NCI-H524 treated with DMSO at 0.1 percent for 48 hours (cell line): ENCODE data around the gene CCDC116.
"Not testable (repeated sequence)": the region's sequence is repeated elsewhere in the genome, so short reads cannot be mapped to it uniquely, and the experiment has no call there.

Experiments used
- DNase-seq: peaks from one replicate; lab custom pipeline; 2025; lab: John Stamatoyannopoulos, UW

CCDC116 gene

DNA sequence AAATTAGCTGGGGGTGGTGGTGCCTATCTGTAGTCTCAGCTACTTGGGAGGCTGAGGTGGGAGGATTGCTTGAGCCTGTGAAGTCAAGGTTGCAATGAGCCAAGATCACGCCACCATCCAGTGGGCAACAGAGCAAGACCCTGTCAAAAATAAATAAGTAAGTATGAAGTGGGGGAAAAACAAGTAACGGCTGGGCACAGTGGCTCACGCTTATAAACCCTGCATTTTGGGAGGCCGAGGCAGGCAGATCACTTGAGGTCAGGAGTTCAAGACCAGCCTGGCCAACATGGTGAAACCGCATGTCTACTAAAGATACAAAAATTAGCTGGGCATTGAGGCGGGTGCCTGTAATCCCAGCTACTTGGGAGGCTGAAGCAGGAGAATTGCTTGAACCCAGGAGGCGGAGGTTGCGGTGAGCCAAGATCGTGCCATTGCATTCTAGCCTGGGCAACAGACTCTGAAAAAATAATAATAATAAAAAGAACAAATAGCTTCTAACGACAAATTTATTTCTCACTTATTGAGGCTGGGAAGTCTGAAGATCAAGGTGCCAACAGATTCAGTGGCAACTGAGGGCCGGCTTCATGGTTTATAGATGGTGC, 22.9 kb upstream of the CCDC116 start:
- not testable (repeated sequence) for DNase-seq

DNA sequence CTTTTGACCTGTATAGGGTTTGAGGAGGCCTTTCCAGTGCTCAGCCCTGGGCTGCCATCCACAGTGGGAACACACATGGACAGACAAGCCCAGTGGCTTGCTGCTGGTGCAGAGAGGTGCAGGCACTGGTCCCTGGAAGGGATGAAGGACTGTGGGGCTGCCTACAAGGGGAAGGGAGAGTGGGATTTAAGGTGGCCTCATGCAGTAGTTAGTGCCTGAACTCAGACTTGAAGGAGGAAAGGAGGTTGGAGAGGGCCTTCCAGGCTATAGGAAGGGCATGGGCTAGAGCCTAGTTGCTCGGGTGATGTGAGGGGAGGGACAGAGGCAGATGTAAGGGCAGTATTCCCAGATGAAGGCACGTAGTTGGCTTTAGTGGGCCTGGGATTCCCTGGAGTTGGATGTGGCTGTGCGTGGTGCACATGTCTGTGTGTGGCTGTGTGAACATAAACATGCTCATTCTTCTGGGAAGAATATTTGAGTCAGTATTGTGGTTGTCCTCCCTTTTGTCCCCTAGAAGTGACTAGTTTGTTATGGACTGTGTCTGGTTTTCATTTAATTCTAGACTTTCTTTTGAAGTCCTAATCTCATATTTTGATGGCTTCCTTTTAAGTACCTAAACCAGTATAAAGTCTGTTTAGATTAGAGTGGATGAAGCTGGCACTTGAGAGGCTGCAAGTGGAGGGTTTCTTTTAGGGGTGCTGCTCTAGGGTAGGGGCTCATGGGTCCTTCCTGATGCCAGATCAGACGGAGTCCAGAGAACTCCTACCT, 21.2 kb upstream of the CCDC116 start:
- no peak for DNase-seq

DNA sequence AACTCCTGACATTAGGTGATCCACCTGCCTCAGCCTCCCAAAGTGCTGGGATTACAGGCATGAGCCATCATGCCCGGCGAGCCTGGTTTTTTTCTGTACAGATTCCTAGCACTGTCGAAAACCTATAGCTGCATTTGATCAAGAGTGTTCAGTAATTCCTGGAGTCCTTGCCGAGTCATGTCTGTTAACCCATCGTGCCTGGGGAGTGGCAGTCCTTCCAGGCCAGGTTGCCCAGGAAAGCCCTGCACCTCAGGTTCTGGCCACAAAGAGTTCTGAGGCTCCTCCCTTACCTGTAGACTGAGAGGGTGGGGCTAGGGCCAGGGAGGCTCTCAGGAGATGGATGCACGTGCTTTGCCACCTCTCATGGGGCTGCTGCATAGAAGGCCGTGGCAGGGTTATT, 19.7 kb upstream of the CCDC116 start:
- no peak for DNase-seq

DNA sequence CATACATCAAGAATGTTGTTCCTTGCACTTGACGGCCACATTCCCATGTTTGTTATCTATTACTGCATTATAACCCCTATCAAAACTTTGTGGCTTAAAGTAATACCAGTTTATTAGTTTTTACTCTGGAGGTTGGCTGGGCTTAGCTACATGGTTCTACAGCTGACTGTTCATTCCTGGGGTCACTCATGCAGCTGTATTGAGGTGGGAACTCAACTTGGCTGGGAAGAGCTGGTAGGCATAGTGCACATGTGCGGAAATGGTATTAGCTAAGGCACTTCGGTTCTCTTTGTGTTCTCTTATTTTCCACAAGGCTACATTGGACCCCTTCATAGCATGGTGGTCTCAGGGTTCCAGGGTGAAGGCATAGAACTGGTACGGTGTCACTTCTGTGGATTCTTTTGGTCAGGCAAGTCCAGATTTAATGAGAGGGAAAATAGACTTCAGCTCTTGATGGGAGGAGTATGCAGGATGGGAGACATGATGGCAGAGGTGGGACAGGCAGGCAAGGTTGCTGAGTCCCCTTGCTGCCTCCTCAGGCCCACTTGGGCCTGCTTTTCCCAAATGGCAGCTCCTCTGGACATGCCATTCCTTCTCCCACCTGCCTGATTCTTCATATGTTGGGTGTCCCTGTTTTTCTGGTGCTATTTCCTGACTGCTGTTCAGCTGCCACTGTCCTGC, 18.9 kb upstream of the CCDC116 start:
- no peak for DNase-seq

DNA sequence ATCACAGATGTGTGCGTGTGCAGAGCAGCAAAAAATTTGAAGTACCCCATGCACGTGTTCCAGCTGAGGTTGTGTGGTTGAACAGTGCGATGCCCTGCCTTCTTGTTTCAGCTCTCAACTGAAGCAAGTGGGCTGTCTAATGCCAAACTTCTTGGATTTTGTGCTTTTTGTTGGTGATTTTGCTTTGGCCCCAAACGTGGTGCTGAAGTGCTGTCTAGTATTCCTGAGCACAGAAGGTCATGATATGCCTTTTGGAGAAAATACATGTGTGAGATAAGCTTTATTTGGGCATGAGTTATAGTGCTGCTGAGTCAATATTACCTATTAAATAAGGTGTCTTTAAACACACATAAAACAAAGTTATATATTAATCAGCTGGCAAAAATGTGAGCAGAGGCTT, 16.8 kb upstream of the CCDC116 start:
- no peak for DNase-seq

DNA sequence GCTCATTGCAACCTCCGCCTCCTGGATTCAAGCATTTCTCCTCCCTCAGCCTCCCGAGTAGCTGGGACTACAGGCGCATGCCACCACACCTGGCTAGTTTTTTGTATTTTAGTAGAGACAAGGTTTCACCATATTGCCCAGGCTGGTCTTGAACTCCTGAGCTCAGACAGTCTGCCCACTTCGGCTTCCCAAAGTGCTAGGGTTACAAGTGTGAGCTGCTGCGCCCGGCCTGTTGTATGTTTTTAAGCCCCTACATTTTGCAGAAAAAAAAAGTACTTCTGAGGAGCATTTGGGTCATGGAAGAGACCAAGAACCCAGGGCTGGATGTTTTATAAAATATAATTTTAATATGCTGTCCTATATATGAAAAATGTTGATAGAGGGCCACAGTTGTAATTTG, 15.2 kb upstream of the CCDC116 start:
- DNase-seq = not testable (repeated sequence)

DNA sequence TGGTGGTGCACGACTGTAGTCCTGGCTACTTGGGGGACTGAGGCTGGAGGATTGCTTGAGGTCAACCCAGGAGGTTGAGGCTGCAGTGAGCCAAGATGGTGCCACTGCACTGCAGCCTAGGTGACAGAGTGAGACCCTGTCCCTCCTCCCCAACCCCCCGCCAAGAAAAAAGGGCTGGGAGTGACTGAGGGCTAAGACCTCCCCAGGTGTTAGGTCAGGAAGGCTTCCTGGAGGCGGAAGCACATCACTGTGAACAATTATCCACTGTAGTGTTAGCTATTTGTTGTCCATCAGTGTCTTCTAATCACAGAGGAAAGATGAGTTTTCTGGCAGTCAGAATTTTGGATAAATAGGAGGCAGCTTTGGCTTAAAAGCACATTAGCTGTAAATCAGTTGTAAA, 11.5 kb upstream of the CCDC116 start:
- DNase-seq = no peak

DNA sequence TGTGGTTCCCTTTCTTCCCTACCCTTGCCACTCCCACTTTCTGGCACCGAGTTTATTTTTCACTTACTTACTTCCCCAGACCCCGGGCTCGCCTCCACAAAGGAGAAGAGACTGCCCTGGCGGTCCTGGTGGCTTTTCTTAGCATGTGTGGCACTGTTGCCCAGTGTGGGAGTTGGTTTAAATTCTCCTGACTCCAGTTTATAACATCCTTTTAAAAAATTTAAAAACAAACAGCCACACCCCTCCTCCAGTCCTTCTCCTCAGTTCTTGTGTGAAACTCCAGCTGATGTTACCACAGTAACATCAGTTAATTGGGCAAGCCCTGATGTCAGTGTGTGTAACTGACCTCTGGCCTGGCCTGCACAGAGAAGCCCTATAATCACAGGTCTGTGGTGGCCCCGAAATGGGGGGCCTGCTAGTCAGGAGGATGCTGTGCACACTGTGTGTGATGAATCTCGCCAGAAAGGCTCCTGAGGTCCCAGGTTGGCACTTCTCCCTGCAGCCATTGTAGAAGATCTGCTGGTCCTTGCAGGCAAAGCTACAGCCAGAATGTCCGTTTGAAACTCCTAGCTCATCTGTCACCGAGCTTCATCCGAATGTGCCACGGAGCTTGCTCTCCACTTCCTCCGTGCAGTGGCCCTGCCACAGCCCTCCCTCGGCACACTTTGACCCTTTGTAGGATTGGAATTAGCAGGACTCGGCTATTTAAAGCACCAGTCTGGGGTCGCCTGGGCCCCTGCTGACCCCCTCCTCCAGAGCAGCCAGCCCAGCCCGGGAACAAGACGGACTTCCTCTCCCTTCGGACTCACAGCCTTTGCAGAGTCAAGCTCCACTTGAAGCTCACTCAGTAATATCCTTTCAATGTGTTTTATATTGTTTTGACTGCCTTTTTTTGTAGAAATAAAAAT, 10.3 kb upstream of the CCDC116 start:
- DNase-seq = no peak

DNA sequence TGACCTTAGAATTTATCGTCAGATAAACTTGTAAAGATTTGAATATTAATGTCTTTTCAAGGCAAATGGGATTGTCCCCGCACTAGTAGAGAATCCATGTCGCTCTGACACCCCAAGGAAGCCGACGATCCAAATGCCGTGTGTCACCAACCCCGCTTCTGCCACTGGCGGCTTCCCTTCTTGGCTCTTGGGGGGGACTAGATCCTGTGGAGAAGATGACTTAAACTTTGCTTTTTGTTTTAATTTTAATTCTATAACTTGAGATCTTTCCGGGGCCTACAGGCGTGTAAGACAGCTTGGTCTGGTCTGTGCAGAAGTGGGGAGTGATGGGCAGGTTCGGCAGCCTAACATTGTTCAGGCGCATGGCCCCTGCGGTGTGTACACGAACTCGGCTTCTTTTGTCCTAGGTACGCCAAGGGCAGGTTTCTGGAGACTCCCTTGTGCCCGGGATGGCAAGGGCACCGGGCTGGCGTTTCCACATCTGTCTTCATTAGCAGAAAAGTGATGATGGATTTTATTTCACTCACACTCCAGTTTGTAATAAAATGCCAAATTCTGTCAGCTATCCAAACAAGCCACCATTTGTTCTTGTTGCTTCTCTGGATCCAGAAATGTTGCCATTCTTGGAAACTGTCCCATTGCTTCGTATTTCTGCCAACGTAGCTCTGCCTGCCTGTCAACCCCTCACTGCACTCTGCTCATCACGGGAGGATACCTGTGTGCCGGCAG, 9.5 kb upstream of the CCDC116 start:
- DNase-seq = no peak

DNA sequence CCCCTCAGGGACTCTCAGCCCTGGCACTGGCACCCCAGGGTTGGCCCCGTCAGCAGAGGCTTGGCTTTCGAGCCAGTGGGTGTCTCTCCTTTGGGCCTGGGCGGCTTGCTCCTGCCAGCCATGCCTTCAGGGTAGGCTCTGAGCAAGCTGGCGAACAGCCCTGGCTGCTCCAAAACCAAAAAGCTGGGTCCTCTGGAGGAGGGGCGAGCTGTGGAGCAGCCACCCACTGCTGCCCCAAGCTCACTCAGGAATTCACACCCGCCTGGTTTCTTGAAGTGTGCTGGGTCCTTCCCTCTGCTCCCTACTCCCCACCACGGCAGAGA, 9.0 kb upstream of the CCDC116 start:
- DNase-seq = no peak

DNA sequence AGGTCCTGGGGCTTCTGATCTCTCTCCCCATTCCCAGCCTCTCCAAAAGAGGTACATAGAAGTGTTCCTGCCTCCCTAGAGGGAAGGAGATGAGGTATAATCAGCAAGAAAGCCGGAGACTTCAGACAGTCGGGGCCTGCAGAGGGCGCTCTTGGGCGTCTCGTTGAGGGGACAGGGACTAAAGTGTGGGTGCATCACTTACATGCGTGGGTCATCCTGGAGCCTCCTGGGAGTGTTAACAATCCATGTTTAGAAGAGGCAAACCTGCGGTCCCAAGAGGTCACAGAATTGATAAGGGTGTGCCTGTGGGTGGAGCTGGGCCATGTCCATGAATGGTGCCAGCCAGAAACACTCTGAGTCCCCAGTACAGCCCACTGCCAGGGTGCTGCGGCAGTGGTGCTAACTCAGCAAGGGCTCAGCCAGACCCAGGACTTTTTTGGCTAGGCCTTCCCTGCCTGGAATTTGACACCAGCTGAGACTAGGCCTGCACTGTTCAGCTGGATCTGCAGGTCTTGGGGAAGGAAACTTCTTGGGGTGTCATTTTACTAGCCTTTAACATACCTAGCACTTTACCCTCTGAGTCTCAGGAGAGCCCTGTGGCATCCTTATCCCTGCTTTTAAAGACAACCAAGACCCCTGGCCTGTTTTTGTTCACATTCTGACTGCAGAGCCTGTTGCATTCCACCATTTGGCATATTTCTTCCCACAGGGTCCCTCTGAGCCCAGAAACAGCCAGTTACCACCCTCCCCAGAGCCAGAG, 8.3 kb upstream of the CCDC116 start:
- DNase-seq = no peak

DNA sequence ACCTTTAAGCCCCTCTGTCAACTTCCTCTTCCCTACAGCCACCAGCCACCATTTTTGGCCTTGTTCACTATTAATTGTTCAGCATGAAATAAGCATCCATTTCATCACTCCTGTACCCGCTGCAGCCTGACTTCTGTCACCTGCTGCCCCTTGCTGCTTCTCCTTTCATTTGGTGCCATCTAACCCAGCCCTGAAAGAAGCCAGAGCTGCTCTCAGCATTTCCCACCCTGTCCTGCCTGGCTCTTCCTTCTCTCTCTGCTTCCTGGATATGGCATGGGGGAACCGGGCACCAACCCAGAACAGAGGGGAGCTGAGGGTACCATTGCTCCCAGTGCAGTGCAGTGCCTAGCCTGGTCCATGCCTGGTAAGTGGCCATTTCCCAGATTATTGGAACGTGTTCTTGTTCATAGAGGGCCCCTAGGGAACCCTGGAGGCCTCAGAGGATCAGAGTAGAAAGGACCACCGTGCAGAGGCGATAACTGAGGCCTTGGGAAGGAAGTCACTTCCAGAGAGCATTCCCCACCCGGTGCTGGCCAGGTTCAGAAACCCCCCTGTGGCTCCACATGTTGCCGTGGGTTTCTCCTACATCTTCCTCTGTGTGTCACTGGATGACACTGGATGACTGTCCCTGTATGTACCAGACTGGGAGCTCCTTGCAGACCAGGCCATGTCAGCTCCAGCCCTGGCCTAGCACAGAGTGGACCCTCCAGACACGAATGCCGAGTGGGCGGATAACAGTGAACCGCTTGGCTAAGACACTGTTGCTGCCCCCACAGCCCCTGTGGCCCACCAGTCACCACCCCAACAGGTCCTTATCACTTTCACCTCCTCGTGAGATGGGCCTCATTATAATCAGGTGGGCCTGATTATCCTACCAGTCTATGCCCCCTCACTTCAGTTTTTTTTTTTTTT, 7.4 kb upstream of the CCDC116 start:
- no peak for DNase-seq

DNA sequence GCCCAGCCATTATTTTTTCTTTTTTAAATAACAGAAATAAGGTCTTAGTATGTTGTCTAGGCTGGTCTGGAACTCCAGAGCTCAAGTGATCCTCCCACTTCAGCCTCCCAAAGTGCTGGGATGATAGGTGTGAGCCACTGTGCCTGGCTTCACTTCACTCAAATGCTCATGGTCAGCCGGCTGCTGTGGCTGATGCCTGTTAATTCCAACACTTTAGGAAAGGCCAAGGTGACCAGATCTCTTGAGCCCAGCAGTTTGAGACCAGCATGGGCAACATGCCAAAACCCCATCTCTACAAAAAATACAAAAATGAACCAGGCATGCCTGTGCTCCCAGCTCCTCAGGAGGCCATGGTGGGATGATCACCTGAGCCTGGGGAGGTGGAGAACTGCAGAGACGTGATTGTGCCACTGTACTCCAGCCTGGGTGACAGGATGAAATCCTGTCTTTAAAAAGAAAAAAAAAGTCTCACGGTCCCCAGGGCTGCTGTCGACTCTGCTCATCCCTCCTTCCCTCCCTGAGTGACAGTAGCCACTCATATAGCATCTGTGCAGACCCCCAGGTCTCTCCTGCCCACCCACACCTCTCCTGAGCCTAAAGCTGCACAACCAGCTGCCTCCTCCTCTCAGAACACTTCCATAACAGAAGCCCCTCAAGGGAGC, 6.4 kb upstream of the CCDC116 start:
- peak; percentile 22 for DNase-seq

DNA sequence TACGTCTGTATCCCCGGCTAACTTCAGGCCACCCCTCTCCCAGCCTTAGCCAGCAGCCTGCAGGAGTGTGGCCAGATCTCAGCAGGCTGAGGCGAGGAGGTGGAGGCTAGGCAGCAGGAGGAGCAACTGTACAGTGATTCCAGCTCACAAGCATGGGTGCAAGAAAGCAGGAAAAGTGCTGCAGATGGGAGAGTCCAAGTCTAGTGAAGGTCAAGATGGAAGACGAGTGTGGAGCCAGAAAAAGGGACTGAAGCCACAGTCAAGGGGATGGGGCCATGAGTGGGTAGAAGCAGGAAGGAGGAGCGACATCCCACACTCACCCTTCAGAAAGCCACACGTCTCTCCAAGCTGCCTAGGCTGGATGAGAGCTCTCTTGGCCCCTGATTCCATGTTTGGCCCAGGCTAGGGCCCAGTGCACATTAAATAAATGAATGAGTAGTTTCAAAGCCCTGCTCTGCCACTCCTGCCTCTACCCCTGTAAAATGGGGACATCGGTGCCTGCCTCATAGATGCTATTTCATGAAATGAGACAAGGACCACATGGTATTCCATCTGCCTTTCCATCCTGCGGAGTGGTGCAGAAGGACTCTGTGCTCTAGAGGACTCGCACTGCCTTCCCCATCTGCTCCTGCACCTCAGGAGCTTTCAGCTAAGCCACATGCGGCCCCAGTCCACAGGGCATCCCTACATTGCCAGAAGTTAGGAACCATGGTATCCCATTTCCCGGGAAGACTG, 5.7 kb upstream of the CCDC116 start:
- peak; percentile 81 for DNase-seq

DNA sequence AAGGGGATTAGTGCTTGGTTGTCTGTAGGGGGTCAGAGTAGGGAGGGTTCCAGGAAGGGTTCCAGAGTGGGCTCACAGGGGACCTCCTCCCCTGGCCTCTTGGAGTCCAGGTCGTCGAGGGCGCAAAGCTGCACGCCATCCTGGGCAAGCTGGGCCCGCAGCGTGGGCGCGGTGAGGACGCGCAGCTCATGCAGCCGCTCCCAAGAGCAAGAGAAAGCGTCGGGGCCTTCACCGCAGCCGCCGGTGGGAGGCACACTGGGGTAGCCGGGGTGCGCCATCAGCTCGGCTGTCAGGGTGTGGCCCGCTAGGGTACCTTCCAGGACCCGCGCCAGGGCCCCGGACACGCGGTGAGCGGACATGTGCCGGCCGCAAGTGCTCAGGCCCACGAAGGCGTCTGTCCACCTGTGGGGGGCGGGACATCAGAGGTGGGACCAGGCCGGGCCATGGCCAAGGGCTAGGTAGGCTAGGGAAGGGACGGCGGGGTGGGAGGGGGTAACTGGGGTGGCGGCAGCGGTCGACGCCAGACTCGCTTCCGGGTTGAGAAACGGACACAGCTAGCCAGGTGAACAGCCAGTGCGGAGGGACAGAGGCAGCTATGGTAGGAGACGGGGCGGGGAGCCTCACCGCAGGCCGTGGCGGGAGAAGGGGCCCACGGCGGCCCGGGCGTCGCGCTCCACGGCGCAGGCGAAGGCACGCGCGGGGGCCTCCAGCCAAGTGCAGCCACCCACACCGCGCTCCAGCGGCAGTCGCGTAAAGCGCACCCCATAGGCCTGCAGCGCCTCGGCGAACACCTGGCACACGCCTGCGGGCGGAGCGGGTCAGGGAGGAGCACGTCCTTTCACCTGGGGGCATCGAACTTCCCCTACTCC, 3.9 kb upstream of the CCDC116 start:
- no peak for DNase-seq

DNA sequence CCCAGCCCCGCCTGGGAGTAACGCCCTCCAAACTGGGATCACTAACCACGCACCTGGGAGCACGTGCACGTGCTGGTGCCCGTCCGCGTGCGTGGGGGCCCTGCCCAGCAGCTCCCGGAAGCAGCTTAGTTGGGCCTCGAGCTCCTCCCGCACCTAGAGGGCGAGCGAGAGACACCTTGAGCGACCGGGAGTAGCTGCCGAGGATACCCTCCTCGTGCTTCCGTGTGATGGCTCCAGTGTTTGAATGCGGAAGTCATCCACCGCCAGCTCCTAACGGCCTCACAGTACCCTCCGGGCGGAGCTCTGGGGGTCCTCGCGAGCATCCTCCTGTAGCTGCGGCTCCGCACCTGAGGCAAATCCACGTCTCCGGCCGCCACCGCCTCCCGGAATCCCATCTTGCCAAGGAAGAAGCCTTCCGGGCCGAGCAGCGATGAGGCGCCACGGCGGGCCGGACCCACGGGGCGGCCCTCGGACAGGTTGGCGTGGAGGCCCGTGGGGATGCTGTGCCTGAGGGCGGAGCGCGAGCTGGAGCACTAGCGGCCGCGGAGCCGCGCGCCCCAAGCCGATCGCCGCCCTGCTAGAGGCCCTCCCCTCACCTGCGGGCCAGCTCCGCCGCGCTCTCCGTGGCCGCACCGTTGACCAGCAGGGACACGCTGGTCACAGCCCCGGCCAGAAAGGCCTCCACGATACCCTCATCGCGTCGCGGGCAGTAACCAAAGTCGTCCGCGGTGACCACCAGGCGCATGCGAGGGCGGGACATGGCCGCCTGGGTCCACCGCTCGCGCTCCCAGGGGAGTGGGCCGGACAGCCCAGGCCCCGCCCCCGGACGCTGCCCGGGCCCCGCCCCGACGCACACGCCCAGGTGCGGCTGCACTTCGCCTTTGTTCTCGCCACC, 3.1 kb upstream of the CCDC116 start, which contains the start of gene YDJC:
YDJC (minus strand) TSS at position 768 of the 895 bp plus-strand sequence; CDS start at position 760, 8 bp downstream.
- peak; percentile 74 for DNase-seq
